ENCODE results near the gene RTN4R. TPM values are rescaled to one million over a fixed set of nuclear protein-coding genes. Genes with fewer than 3 reads are reported as not detected.

The RTN4R gene
- total RNA-seq, 1 experiment from 2014 or later: 19.0 TPM

GRCh38 chr22:20212754-20213699 is 55.1 kb downstream of the RTN4R start:
- ATAC-seq (no peak), DNase-seq (ENCODE audit: low read depth, low spot score) (no peak)

More at GRCh38 chr22:20212754-20213699, 55.1 kb downstream of the RTN4R start:
- Histone ChIP-seq H3K36me3 (ENCODE audit: control insufficient read depth in 1 of 2, insufficient read depth in 2 of 2, low read length in 2 of 2) (no peaks in the 10 kb centered on the region), H3K4me2 (ENCODE audit: low read length) (peak overlapping the region; percentile 100), H3K4me1 (ENCODE audit: control insufficient read depth in 1 of 2, insufficient read depth in 2 of 2, low read length in 2 of 2) (peaks cover 16 to 40% of the 10 kb centered on the region in 2 experiments), H3K9ac (ENCODE audit: low read length) (0 out of 2 replicates have a peak overlapping the region, but pooled peaks have one; percentile 96), H3K79me2 (ENCODE audit: insufficient read depth, low read length) (peaks cover 26% of the 10 kb centered on the region), H4K20me1 (ENCODE audit: insufficient read depth) (no peaks in the 10 kb centered on the region), H2AFZ (ENCODE audit: low read depth, low read length, poor library complexity, severe bottlenecking) (no peak overlapping the region), H3K9me3 (ENCODE audit: control insufficient read depth in 1 of 2, insufficient read depth in 1 of 2, low read depth in 1 of 2, low read length in 2 of 2) (no peaks in the 10 kb centered on the region), H3K4me3 (replicated peaks in 1 of 2; ENCODE audit: low read depth in 1 of 2, low read length in 2 of 2) (peak overlapping the region in 1 of 2 experiments; percentile 90; a peak in 2 of 4 replicates), H3K27ac (ENCODE audit: low read depth, low read length) (peak overlapping the region; percentile 86; the same call in 1 of the 2 replicates), H3K9me2 (ENCODE audit: insufficient read depth) (no peaks in the 10 kb centered on the region), H3K27me3 (ENCODE audit: insufficient read depth, low read length) (no peaks in the 10 kb centered on the region)
- ChIA-PET RAD21 (ENCODE audit: low non-redundant PET in 1 of 2, low total read pairs in 2 of 2, uncharacterized antibody in 2 of 2, unreplicated experiment in 2 of 2) (no interaction called here), CTCF (no interaction called here), POLR2A (no interaction called here)
- intact Hi-C loops (cut with micrococcal nuclease): no loop called here
- BruUV-seq (replicated peaks): no TSS peak
- TF ChIP-seq CTCF (IDR thresholded peaks at IDR 0.05 in 2 of 3, conservative IDR thresholded peaks at IDR 0.05 in 1 of 3; ENCODE audit: borderline replicate concordance in 1 of 3, insufficient read depth in 1 of 3, low read depth in 2 of 3, low read length in 2 of 3): no peak
- TF ChIP-seq CBX3 (IDR thresholded peaks at IDR 0.05; ENCODE audit: low read depth): no peak
- TF ChIP-seq SRF (IDR thresholded peaks at IDR 0.05; ENCODE audit: low read depth): no peak
- TF ChIP-seq RAD21 (IDR thresholded peaks at IDR 0.05; ENCODE audit: low read depth): no peak
- TF ChIP-seq ZFX (IDR thresholded peaks at IDR 0.05): no peak
- TF ChIP-seq ATF3 (IDR thresholded peaks at IDR 0.05): no peak
- no peak for TF ChIP-seq SIN3A (IDR thresholded peaks at IDR 0.05; ENCODE audit: low read depth)
- no peak for TF ChIP-seq TCF7L2 (IDR thresholded peaks at IDR 0.05; ENCODE audit: borderline replicate concordance, extremely low read depth, insufficient read depth, insufficient read length)
- TF ChIP-seq SP1 (IDR thresholded peaks at IDR 0.05; ENCODE audit: low read depth): no peak
- no peak for TF ChIP-seq EGR1 (IDR thresholded peaks at IDR 0.05; ENCODE audit: low read depth)
- TF ChIP-seq POLR2A (IDR thresholded peaks at IDR 0.05; ENCODE audit: borderline replicate concordance, extremely low read depth, insufficient read depth, insufficient read length): no peak
- TF ChIP-seq ZNF274 (IDR thresholded peaks at IDR 0.05; ENCODE audit: low read depth, low read length): no peak
- TF ChIP-seq EZH2phosphoT487 (IDR thresholded peaks at IDR 0.05; ENCODE audit: borderline replicate concordance): no peak
- TF ChIP-seq CEBPB (IDR thresholded peaks at IDR 0.05; ENCODE audit: low read depth): no peak
- no peak for TF ChIP-seq EZH2 (IDR thresholded peaks at IDR 0.05)

Measured in HCT116 (cell line).